LHCN-M2 (cell line): ENCODE results near the gene BAD. TPM values are rescaled to one million over a fixed set of nuclear protein-coding genes. Genes with fewer than 3 reads are reported as not detected.

ENCODE experiments used
- DNase-seq: peaks from one replicate; pipeline ENCODE4 v3.0.0-alpha.2; 2012; ENCODE audit warnings: low read depth
- total RNA-seq: library from RNA; depleted of rRNA; stranded (reverse); fragments of >200 nt; gene quantifications from 2 replicates; pipeline ENCODE4 v1.2.3, GENCODE V29; 2014

The BAD gene
- total RNA-seq, 1 experiment from 2014 or later, result 92.3 TPM

DNA sequence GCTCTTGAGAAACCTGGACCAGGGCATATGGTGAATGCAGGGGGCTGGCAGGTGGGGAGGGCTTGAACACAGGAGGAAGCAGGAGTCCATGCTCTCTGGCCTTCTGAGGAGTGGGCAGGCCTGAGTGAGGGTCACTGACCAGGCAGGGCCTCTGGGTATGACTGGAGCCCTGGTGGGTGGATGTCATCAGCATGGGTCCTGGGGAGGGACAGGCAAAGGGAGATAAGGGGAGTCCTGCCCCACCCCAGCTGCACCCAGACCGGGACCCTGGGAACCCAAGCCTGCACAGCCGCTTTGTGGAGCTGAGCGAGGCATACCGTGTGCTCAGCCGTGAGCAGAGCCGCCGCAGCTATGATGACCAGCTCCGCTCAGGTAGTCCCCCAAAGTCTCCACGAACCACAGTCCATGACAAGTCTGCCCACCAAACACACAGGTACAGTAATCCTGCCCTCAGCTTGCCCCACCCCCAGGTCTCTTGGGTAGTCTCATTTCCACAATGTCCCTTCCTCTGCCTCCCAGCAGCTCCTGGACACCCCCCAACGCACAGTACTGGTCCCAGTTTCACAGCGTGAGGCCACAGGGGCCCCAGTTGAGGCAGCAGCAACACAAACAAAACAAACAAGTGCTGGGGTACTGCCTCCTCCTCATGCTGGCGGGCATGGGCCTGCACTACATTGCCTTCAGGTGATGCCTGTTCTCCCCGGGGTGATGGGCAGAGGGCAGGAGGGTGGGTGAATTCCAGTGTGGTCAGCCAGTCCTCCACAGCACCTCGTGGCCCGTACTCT, 52.1 kb downstream of the BAD start:
- no peak for DNase-seq

DNA sequence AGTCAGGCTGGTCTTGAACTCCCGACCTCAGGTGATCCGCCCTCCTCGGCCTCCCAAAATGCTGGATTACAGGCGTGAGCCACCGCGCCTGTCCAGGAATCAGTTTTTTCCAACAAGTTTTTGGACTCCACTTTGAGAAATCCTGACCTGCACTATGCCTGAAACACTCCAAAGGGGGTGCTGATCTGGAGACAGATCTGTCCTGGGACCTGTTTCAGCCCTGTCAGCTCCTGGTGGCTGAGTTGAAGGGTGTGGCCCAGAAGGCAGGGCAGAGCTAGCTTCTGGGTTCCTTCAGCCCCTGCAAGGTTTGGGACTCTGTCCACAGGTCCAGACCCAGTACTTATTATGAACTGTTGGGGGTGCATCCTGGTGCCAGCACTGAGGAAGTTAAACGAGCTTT, 52.9 kb downstream of the BAD start:
- DNase-seq, result no peak

DNA sequence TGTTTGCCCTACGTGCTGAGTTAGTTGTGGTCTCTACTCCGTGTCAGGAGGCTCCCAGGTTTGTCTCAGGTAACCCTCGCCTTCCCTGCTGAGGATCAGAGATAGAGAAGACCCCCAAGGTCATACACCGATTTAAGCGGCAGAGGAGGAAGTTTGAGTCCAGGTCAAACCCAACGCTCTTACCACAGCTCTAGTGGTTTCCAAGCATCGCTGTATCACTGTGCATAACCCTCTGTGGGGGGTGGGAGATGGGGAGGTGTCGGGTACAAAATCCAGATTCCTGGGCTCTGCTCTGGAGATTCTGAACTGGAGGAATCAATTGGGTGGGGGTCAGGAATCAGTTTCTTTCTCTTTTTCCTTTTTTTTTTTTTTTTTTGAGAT, 53.5 kb downstream of the BAD start:
- no peak for DNase-seq

DNA sequence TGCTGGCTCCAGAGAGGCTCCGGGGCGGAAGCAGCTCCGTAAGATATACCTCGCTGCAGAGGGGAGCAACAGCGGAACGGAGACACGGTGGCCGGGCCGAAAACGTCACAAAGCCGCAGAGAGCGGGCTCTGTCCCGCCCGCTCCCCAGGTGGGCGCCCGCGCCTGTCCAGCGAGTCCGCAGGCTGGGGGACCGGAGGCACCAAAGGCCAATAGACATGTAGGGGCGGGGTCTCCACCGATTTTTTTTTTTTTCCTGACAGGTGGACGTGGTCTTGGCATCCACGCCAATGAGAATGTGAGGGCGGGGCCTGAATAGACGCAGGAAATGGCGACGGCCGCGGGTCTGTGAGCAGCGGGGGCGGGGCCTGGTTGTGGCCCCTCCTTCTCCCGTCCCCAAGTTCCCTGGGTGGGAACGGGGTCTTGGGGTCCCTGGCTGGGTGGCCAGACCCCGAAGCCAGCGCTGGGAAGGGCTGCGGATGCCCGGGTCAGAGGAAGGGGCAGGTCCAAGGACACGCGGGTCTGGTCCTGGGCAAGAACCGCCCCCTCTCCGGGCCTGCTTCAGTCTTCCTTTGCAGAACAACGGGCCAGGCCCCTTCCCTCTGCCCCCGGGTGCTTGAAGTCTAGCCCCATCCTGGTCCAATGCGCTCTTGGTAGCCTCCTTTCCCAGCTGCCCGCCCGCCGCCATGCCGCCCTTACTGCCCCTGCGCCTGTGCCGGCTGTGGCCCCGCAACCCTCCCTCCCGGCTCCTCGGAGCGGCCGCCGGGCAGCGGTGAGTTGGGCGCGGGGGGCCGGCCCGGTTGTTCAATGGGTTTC, 54.1 kb downstream of the BAD start, which contains the start of gene DNAJC4:
Gene DNAJC4, plus strand, starts transcription at position 378 of the 814 bp plus-strand sequence. Its CDS starts 307 bp downstream, at position 685.
- peak; percentile 69 for DNase-seq

DNA sequence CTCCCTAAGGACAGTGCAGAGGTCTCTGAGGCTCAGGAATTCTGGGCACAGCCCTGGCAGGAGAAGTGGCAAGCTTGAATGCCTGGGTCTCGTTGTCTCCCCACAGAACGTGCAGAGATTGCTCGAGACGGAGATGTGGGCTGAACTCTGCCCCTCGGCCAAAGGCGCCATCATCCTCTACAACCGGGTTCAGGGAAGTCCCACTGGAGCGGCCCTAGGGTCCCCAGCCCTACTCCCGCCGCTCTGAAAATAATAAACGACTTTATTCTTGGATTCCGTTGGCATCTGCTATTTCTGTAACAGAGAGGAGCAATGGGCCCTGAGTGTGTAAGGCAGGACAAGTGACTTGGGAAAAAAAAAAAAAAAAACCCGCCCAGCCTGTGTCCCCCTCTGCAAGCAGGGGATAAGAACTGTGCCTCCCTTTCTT, 54.7 kb downstream of the BAD start:
- DNase-seq, result no peak

DNA sequence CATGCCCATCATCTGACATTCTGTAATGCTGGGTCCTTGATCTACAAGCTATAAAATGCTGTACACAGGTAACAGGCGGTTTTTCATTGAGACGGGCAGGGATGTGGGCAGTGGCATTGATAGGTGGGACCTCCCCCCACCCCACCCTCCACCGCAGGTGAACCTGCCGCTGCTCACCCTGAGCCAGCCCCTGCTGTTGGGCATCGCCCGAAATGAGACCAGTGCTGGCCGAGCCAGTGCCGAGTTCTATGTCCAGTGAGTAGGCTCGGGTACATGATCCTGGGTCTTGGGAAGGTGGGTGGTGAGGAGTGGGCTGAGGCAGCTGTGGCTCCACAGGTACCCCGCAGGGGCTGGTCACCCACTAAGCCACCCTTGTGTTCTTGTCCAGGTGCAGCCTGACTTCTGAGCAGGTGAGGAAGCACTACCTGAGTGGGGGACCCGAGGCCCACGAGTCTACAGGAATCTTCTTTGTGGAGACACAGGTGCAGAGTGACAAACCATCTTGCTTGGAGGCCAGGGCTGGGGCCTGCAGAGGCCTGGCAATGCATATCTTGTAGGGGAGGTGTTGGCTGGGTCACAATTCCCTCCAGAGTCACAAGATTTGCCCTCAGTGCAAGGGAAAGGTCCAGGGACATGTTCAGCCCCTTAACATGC, 55.2 kb downstream of the BAD start:
- no peak for DNase-seq

DNA sequence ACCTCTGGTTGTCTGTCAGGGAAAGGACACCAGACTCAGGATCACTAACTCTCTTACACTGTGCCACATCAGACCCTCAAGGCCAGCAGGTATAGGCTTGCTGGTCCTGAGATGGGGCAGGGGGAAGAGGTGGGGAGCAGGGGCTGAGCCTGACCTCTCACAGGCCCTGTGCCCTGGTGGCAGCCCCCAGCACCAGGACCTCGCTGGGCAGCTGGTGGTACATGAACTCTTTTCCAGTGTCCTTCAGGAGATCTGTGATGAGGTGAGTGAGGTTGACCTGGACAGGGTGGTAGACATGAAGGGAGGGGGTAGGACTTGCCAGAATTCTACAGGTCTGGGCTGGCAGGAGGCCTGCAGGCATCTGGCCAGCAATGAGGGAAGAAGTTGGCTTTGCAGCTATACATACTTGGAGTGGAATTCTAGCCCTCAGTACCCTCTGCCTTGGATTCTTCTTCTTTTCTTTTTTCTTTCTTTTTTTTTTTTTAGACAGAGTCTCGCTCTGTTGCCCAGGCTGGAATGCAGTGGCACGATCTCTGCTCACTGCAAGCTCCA, 57.0 kb downstream of the BAD start:
- no peak for DNase-seq

DNA sequence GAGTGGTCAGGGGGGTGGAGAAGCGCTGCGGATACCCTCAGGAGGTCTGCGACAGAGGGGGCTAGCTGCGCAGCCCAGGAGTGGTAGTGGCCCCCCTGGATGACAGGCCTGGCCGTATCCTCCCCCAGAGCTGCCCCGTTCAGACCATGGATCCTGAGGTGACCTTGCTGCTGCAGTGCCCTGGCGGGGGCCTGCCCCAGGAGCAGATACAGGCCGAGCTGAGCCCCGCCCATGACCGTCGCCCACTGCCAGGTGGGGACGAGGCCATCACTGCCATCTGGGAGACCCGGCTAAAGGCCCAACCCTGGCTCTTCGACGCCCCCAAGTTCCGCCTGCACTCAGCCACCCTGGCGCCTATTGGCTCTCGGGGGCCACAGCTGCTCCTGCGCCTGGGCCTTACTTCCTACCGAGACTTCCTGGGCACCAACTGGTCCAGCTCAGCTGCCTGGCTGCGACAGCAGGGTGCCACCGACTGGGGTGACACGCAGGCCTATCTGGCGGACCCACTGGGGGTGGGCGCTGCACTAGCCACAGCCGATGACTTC, 57.9 kb downstream of the BAD start:
- DNase-seq, result peak; percentile 50

DNA sequence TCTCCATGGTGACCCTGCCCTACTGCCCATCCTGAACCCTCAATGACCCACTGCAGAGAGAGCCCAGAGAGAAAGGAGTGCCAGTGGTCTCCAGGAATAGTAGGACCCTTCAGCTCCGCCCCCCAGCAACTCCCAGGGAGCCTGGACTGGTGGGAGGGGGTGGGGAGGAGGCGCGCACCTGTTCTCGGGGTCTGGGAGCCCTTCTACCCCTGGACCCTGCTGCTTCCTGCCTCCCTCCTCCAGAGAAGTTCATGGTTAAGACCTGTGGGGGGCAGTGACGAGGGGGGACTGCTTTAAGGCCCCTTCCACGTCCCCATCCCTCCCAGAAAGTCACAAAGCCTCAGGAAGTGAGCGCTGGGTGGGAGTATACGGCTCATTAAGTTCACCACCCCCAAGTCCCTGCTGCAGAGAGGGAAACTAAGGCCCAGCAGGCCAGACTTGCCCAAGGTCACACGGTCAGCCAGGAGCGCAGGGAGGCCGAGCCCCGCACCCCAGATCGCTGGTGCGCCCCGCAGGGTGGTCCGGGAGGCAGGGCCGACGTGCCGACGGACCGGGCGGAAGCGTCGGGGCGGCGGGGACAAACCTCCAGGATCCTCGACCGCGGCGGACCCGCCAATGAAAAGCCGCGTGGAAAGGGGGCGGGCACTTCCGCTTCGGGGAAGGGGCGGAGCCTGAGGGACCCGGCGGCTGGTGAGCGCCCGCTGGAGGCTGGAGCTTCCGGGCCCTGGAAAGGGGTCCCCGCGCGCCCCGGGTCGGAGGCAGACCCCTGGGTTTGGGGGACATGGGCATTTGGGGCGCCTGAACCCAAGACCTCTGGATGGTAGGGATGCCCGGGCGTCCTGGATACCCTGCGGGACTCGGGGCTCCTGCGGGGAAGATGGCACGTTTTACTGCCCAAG, 58.6 kb downstream of the BAD start, which contains the start of the genes NUDT22 and TRPT1:
Gene NUDT22, plus strand, starts transcription at position 667 of the 899 bp plus-strand sequence. CDS start 379 bp downstream, outside the sequence.
Gene TRPT1, minus strand, starts transcription at position 579 of the 899 bp plus-strand sequence. Its CDS starts 326 bp downstream, at position 253.
- DNase-seq, result peak; percentile 76

DNA sequence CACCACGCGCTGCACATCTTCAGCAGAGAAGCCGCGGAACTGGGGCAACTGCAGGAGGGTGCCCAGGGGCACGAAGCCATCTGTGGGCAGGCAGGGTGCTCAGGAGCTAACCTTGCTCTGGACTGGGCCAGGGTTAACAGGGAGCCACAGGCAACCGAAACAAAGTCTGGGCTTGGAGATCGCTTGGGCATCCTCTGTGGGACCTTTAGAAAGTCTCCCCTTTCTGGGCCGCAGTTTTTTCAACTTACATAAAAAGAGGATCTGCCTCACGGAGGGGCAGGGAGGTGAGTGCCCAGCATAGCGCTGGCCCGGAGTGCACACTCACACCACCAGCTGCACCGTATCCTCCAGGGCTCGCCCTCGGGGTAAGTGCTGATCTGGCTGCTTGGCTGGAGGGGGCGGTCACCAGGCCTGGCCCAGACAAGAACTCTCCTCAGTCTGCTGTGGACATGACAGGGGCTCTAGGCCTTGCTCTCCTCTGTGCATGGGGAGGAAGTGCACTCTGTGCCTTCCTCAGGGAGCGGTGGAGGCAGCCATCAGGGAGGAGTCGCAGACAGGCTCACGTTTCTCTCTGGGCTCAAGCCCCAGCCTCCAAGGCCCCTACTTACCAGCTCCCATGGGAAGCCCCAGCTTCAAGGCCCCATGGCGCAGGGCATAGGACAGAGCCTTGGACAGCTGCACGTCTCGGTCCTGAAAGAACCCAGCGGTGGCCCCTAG, 59.4 kb downstream of the BAD start:
- no peak for DNase-seq

DNA sequence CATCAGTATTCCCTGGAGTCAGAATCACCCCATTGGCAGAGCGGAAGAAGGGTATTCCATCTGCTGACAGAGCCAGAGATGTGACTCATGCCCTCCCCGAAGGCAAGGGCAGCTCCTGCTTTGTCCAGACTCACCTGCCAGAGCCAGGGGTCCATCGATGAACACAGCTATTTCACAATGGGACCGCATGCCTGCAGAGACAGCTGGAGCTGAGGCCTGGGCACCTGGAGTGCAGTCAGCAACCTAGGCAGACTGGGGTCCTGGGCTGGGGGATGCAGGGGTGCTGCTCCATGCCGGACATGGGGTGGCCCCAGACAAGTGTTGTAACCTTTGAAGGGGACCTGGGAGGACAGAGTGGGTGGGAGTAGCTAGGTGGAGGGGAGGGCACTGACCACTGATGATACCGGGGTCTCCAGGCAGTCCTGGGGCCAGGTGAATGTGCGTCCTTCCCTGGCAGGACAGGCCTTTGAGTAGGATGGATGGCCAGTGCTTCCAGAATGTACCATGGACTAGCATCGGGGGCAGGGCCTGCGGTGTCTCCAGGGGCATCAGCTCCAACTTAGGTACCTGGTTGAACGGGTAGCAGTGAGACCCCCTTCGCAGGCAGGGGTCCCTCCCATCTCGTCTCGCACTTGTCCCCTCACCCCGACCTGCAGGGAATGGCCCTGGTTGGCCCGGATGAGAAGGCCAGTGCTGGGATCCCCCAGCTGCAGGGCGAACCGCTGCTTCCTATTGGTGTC, 60.1 kb downstream of the BAD start:
- no peak for DNase-seq

DNA sequence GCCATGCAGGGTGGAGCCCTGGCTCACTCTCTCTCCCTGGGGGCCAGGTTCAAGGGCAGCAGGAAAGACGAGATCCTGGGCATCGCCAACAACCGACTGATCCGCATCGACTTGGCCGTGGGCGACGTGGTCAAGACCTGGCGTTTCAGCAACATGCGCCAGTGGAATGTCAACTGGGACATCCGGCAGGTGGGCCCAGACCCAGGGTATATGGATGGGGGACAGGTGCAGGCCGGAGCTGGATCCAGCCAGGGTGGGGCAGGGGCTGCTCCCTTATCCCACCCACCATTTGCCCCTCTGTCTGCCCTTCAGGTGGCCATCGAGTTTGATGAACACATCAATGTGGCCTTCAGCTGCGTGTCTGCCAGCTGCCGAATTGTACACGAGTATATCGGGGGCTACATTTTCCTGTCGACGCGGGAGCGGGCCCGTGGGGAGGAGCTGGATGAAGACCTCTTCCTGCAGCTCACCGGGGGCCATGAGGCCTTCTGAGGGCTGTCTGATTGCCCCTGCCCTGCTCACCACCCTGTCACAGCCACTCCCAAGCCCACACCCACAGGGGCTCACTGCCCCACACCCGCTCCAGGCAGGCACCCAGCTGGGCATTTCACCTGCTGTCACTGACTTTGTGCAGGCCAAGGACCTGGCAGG, 61.3 kb downstream of the BAD start:
- no peak for DNase-seq

DNA sequence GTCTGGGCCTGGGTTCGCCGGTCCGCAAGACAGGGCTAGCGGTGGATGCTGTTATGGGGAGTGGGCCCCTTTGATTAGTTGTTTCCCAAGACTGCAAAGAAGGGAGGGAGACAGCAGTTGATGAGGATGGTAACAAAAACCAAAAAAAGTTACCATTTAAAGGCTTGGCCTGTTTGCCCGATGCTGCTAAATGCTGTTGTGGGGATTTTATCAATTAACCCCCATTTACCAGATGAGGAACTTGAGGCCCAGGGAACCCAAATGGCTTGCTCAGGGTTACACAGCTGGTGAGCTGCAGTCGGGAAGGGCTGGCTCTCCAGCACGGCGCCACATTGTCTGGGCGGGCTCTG, 61.8 kb downstream of the BAD start:
- DNase-seq, result no peak

DNA sequence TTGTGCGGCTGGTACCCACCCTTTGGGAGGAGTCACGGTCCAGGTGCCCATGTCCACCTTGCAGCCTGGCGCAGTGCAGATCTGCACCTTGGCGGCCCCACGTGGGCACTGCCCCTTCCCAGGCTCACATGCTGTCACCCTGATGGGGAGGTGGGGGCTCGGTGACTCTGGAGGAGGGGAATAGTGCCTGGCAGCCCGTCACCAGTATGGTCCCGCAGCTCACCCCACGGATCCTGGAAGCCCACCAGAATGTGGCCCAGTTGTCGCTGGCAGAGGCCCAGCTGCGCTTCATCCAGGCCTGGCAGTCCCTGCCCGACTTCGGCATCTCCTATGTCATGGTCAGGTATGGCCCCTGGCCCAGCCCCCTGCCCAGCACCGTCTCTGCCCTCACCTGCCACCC, 63.7 kb downstream of the BAD start:
- DNase-seq, result no peak

DNA sequence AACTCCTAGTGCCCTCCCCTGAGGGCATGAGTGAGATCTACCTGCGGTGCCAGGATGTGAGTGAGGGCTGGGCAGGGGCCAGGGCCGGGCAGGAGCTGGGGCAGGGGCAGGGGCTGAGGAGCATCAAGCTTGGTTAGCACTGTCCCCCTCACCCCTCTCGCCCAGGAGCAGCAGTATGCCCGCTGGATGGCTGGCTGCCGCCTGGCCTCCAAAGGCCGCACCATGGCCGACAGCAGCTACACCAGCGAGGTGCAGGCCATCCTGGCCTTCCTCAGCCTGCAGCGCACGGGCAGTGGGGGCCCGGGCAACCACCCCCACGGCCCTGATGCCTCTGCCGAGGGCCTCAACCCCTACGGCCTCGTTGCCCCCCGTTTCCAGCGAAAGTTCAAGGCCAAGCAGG, 64.2 kb downstream of the BAD start:
- DNase-seq, result no peak
